Naive thymus-derived CD4-positive, alpha-beta T cell (primary cell): ENCODE measurements around the gene TMEM63B. TPM values are rescaled to one million over a fixed set of nuclear protein-coding genes. Genes with fewer than 3 reads are reported as not detected.

Experiments used
- ATAC-seq: fragments of 150-1000 bp; cut with Tn5 transposase; 2 replicates; pipeline ENCODE4 v1.10.0; 2021; ENCODE audit warnings: mild to moderate bottlenecking, moderate library complexity
- CTCF ChIA-PET: fragments of 350-600 bp; sonication (Branson Sonifier 250); formaldehyde crosslinking; loops from one replicate; lab custom pipeline; 2021; ENCODE audit warnings: antibody characterized with exemption; lab: Charles Lee
- POLR2A ChIA-PET: fragments of 350-600 bp; sonication (Branson Sonifier 250); formaldehyde crosslinking; loops from one replicate; lab custom pipeline; 2021; ENCODE audit warnings: antibody characterized with exemption, inconsistent platforms; lab: Charles Lee
- DNase-seq, 9 donors: peaks; one replicate each; pipeline versions ENCODE4 v3.0.0 to v3.0.0-alpha.2; 2020 to 2022; ENCODE audit warnings: mixed read lengths in 1 of 9
- H3K27ac ChIP-seq: one replicate; pipeline ENCODE4 v1.7.0; 2013; ENCODE audit warnings: mild to moderate bottlenecking, low read depth, low read length, moderate library complexity
- H3K27me3 ChIP-seq, 2 donors: one replicate each; pipeline ENCODE4 v1.7.0; 2013; ENCODE audit warnings: low read length in 2 of 2, mild to moderate bottlenecking in 2 of 2, moderate library complexity in 2 of 2; ENCODE audit not compliant: control insufficient read depth in 2 of 2, insufficient read depth in 2 of 2
- H3K36me3 ChIP-seq, 3 experiments: 1 replicate in 2 of 3; 2 replicates in 1 of 3; pipeline ENCODE4 v1.7.0; 2013; ENCODE audit warnings: low read length in 3 of 3, mild to moderate bottlenecking in 3 of 3, moderate library complexity in 1 of 3; ENCODE audit not compliant: insufficient read depth in 3 of 3, control insufficient read depth in 2 of 3
- H3K4me1 ChIP-seq, 2 donors: one replicate each; pipeline ENCODE4 v1.7.0; 2013; ENCODE audit warnings: low read length in 2 of 2, mild to moderate bottlenecking in 2 of 2, moderate library complexity in 1 of 2; ENCODE audit not compliant: control insufficient read depth in 2 of 2, insufficient read depth in 2 of 2
- H3K4me3 ChIP-seq: 2 replicates; pipeline ENCODE4 v1.7.0; 2013; ENCODE audit warnings: mild to moderate bottlenecking, low read length
- H3K9me3 ChIP-seq, 3 experiments: 1 replicate in 2 of 3; 2 replicates in 1 of 3; pipeline ENCODE4 v1.7.0; 2013; ENCODE audit warnings: low read length in 3 of 3; ENCODE audit not compliant: control insufficient read depth in 2 of 3
- H3K27ac Mint-ChIP-seq, 9 donors: one replicate each; pipeline ENCODE4 v1.8.0; 2020 to 2022; ENCODE audit warnings: mixed read lengths in 9 of 9, mild to moderate bottlenecking in 8 of 9, moderate library complexity in 5 of 9, inconsistent platforms in 2 of 9
- H3K27me3 Mint-ChIP-seq, 5 donors: one replicate each; pipeline ENCODE4 v1.8.0; 2021 to 2022; ENCODE audit warnings: mixed read lengths in 5 of 5, mild to moderate bottlenecking in 1 of 5
- H3K36me3 Mint-ChIP-seq, 5 donors: one replicate each; pipeline ENCODE4 v1.8.0; 2020 to 2022; ENCODE audit warnings: mixed read lengths in 5 of 5, mild to moderate bottlenecking in 3 of 5, inconsistent platforms in 1 of 5
- H3K4me1 Mint-ChIP-seq, 7 donors: one replicate each; pipeline ENCODE4 v1.8.0; 2020 to 2022; ENCODE audit warnings: mixed read lengths in 7 of 7, mild to moderate bottlenecking in 3 of 7, inconsistent platforms in 1 of 7
- H3K4me3 Mint-ChIP-seq, 10 donors: one replicate each; pipeline ENCODE4 v1.8.0; 2020 to 2022; ENCODE audit warnings: mild to moderate bottlenecking in 10 of 10, mixed read lengths in 10 of 10, moderate library complexity in 6 of 10, inconsistent platforms in 2 of 10
- H3K9me3 Mint-ChIP-seq, 11 donors: one replicate each; pipeline ENCODE4 v1.8.0; 2020 to 2022; ENCODE audit warnings: mixed read lengths in 11 of 11, mild to moderate bottlenecking in 4 of 11, inconsistent platforms in 1 of 11, moderate library complexity in 1 of 11
- intact Hi-C, 2 donors: fragments of 100-400 bp; cut with micrococcal nuclease; formaldehyde crosslinking; loops; one replicate each; pipeline ENCODE4 v1.15.1; 2023
- polyA plus RNA-seq, 2 donors: library from polyadenylated mRNA; unstranded; fragments of 300-500 nt; fragmentation: Illumina TruSeq; gene quantifications; one replicate each; pipeline ENCODE4 v1.2.3, GENCODE V29; 2021
- total RNA-seq, 6 experiments: library from RNA in 5 of 6; stranded (reverse) in 5 of 6; gene quantifications; 1 replicate in 5 of 6; 2 replicates in 1 of 6; pipeline ENCODE4 v1.2.3 and lab custom pipeline; 2021 to 2026

The TMEM63B gene
- total and polyA plus RNA-seq, 7 experiments from 2014 or later, result 0.18 to 21.4 (median 16.2) TPM

- Histone ChIP-seq H3K4me1 (peaks cover 47% of the 10 kb centered on the region in 2 donors), H3K27me3 (no peaks in the 10 kb centered on the region), H3K9me3 (no peaks in the 10 kb centered on the region), H3K27ac (no peak overlapping the region), H3K4me3 (peak overlapping the region; percentile 16), H3K36me3 (peaks cover 0 to 3% (median 0%) of the 10 kb centered on the region in 3 experiments)
- DNase-seq, result peak in 4 of 9 donors; percentile 6 to 24 (median 16)
- H3K4me1 Mint-ChIP-seq, result peaks cover 50 to 78% (median 73%) of the 10 kb centered on the region in 7 donors
- peak overlapping the region; percentile 6 to 95 (median 58) for H3K4me3 Mint-ChIP-seq
- peaks cover 0 to 16% (median 0%) of the 10 kb centered on the region in 5 donors for H3K36me3 Mint-ChIP-seq
- H3K9me3 Mint-ChIP-seq, result no peaks in the 10 kb centered on the region
- ChIA-PET CTCF (no interaction called here), POLR2A (interaction anchor here (0.7 kb wide), 1 partner anchor 9 kb away, joined by 3 read pairs; no protein-coding TSS in a partner anchor)
- no peak for ATAC-seq
- no peaks in the 10 kb centered on the region for H3K27me3 Mint-ChIP-seq
- H3K27ac Mint-ChIP-seq, result peak overlapping the region; percentile 21 to 83 (median 60)
- intact Hi-C loops, result no loop called here
Observed at GRCh38 chr6:44122801-44123200, 4.6 kb upstream of the TMEM63B start.

GRCh38 chr6:44123544-44123943 lies 3.8 kb upstream of the TMEM63B start:
- Histone ChIP-seq H3K36me3 (peaks cover 0 to 5% (median 0%) of the 10 kb centered on the region in 3 experiments), H3K27ac (peak overlapping the region; percentile 10), H3K9me3 (no peaks in the 10 kb centered on the region), H3K4me1 (peaks cover 47% of the 10 kb centered on the region in 2 donors), H3K27me3 (no peaks in the 10 kb centered on the region), H3K4me3 (peak overlapping the region; percentile 16)
- POLR2A ChIA-PET, result interaction anchor here (0.7 kb wide), 1 partner anchor 9 kb away, joined by 3 read pairs; no protein-coding TSS in a partner anchor
- intact Hi-C loops, result no loop called here
- DNase-seq (no peak), ATAC-seq (no peak)
- Mint-ChIP-seq H3K4me1 (peaks cover 51 to 77% (median 66%) of the 10 kb centered on the region in 7 donors), H3K36me3 (peaks cover 0 to 14% (median 0%) of the 10 kb centered on the region in 5 donors), H3K27me3 (no peaks in the 10 kb centered on the region), H3K9me3 (no peaks in the 10 kb centered on the region), H3K27ac (peak overlapping the region; percentile 21 to 83 (median 63)), H3K4me3 (peak overlapping the region; percentile 3 to 95 (median 60))
- CTCF ChIA-PET, result no interaction called here

- Mint-ChIP-seq H3K9me3 (no peaks in the 10 kb centered on the region), H3K4me1 (peaks cover 43 to 71% (median 51%) of the 10 kb centered on the region in 7 donors), H3K27ac (peak overlapping the region; percentile 87 to 99 (median 96)), H3K4me3 (peak overlapping the region; percentile 91 to 99 (median 96)), H3K36me3 (peaks cover 0 to 14% (median 0%) of the 10 kb centered on the region in 5 donors), H3K27me3 (no peaks in the 10 kb centered on the region)
- DNase-seq (peak; percentile 28 to 81 (median 46)), ATAC-seq (peak; percentile 75)
- intact Hi-C loops, result loop anchor here (1.0 to 5.0 kb wide), 14 partner anchors 25 to 2001 kb away; partner anchors contain the start of genes HSP90AB1 (in 2 of the 2), AARS2 (in 1 of the 2), CDC5L (in 1 of the 2) and ENPP4 (in 1 of the 2)
- ChIA-PET POLR2A (no interaction called here), CTCF (interaction anchor here (1.0 kb wide), 1 partner anchor 188 kb away, joined by 6 read pairs; no protein-coding TSS in a partner anchor)
- Histone ChIP-seq H3K9me3 (no peaks in the 10 kb centered on the region), H3K4me1 (peaks cover 44 to 47% of the 10 kb centered on the region in 2 donors), H3K36me3 (peaks cover 0 to 5% (median 0%) of the 10 kb centered on the region in 3 experiments), H3K27me3 (no peaks in the 10 kb centered on the region), H3K27ac (peak overlapping the region; percentile 97), H3K4me3 (peak overlapping the region; percentile 71)
Observed at GRCh38 chr6:44126320-44127149, 819 bp upstream of the TMEM63B start.

- ATAC-seq, result no peak
- peaks cover 0 to 5% (median 0%) of the 10 kb centered on the region in 3 experiments for H3K36me3 ChIP-seq
- H3K4me3 ChIP-seq, result peak overlapping the region; percentile 65
- intact Hi-C loops, result loop anchor here in 1 of 2 donors (5.0 kb wide), 1 partner anchor 1999 kb away; the partner anchor contains the start of gene ENPP4
- DNase-seq, result peak in 7 of 9 donors; percentile 8 to 35 (median 18)
- H3K27ac ChIP-seq, result peak overlapping the region; percentile 73
- Mint-ChIP-seq H3K27me3 (no peaks in the 10 kb centered on the region), H3K4me3 (peak overlapping the region; percentile 72 to 99 (median 91)), H3K9me3 (no peaks in the 10 kb centered on the region), H3K4me1 (peaks cover 39 to 75% (median 51%) of the 10 kb centered on the region in 7 donors), H3K36me3 (peaks cover 0 to 14% (median 0%) of the 10 kb centered on the region in 5 donors), H3K27ac (peak overlapping the region in 6 of 9 donors; percentile 31 to 71 (median 49))
- POLR2A ChIA-PET, result interaction anchor here (0.7 to 1.0 kb wide), 2 partner anchors 13 to 118 kb away, joined by 3 read pairs; partner anchors contain the start of gene HSP90AB1
- H3K4me1 ChIP-seq, result peaks cover 27 to 32% of the 10 kb centered on the region in 2 donors
- CTCF ChIA-PET, result no interaction called here
- H3K9me3 ChIP-seq, result no peaks in the 10 kb centered on the region
- H3K27me3 ChIP-seq, result no peaks in the 10 kb centered on the region
Observed at GRCh38 chr6:44128020-44128917, 915 bp downstream of the TMEM63B start.

- ATAC-seq (no peak), DNase-seq (no peak)
- no peaks in the 10 kb centered on the region for H3K27me3 Mint-ChIP-seq
- H3K9me3 Mint-ChIP-seq, result no peaks in the 10 kb centered on the region
- peaks cover 0 to 9% (median 0%) of the 10 kb centered on the region in 5 donors for H3K36me3 Mint-ChIP-seq
- peak overlapping the region in 9 of 10 donors; percentile 23 to 99 (median 66) for H3K4me3 Mint-ChIP-seq
- H3K27ac ChIP-seq, result no peak overlapping the region
- peaks cover 12 to 16% of the 10 kb centered on the region in 2 donors for H3K4me1 ChIP-seq
- peaks cover 0 to 13% (median 0%) of the 10 kb centered on the region in 3 experiments for H3K36me3 ChIP-seq
- POLR2A ChIA-PET, result interaction anchor here (0.6 to 0.7 kb wide), 2 partner anchors 21 to 265 kb away, joined by 3 to 4 read pairs; no protein-coding TSS in a partner anchor
- CTCF ChIA-PET, result no interaction called here
- no peaks in the 10 kb centered on the region for H3K9me3 ChIP-seq
- intact Hi-C loops, result loop anchor here in 1 of 2 donors (5.0 kb wide), 1 partner anchor 1997 kb away; the partner anchor contains the start of gene ENPP4
- H3K27me3 ChIP-seq, result no peaks in the 10 kb centered on the region
- H3K4me3 ChIP-seq, result no peak overlapping the region
- peak overlapping the region in 4 of 9 donors; percentile 15 to 63 (median 48) for H3K27ac Mint-ChIP-seq
- H3K4me1 Mint-ChIP-seq, result peaks cover 27 to 61% (median 37%) of the 10 kb centered on the region in 7 donors
Observed at GRCh38 chr6:44129841-44130322, 2.5 kb downstream of the TMEM63B start.
